A549 treated with DMSO at 1 μM for 4 hours (cell line): ENCODE results near the gene ANXA5. TPM values are rescaled to one million over a fixed set of nuclear protein-coding genes. Genes with fewer than 3 reads are reported as not detected.

Source experiments
- total RNA-seq: library from RNA; stranded (reverse); fragments of 200-300 nt; extraction: Qiagen RNA extraction; gene quantifications from 5 replicates; pipeline ENCODE4 v1.2.3, GENCODE V29; 2022; ENCODE audit warnings: low read depth

ANXA5 gene
- total RNA-seq, result 469 to 560 TPM (median 495 TPM) in 5 replicates

GRCh38 chr4:121696581-121697461 lies at the start of gene ANXA5:
ANXA5 (minus strand) TSS chr4:121696980; CDS start chr4:121696589, 391 bp downstream.

Other genes with a start within 250 kb of the ANXA5 start
- gene SMIM43, start 68.2 kb upstream of the ANXA5 start, total RNA-seq, result 0.19 to 0.45 TPM (median 0.34 TPM) in 5 replicates
- 29.4 to 36.6 TPM (median 33.5 TPM) in 5 replicates for gene EXOSC9, start 104.3 kb upstream of the ANXA5 start, total RNA-seq
- gene CCNA2, start 126.9 kb upstream of the ANXA5 start, total RNA-seq, result 43.5 to 55.0 TPM (median 51.9 TPM) in 5 replicates
- 13.5 to 17.9 TPM (median 14.6 TPM) in 5 replicates for gene BBS7, start 173.5 kb upstream of the ANXA5 start, total RNA-seq